Measurements from ENCODE around the gene LHFPL5.

Gene LHFPL5

DNA sequence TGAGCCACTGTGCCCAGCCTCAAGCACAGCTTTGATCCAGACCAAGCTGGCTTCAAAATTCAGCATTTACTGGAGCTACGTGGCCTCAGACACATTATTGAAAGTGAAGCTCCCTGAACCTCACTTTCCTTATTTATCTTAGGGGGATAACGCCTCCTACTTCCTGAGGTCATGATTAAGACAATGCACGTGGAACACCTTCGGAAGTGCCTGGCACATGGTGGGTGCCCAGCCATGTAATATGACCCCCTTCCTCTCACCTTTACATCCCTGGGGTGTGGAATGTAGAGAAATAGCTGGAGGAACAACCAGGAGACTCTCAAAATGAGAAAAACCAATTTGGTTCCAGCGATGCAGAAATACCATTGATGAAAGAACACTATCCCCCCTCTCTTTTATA, 6.4 kb upstream of the LHFPL5 start:
- no peak overlapping the region for H3K27ac ChIP-seq (ENCODE audit: low read length)
- no peaks in the 10 kb centered on the region for H3K4me1 ChIP-seq (ENCODE audit: low read length)
- no peaks in the 10 kb centered on the region for H3K79me2 ChIP-seq (ENCODE audit: low read length)
- H3K4me2 ChIP-seq (ENCODE audit: low read length): no peak overlapping the region
- no peaks in the 10 kb centered on the region for H3K27me3 ChIP-seq (ENCODE audit: low read depth, low read length)
- no peaks in the 10 kb centered on the region for H4K20me1 ChIP-seq (ENCODE audit: insufficient read depth, low read length)
- no peaks in the 10 kb centered on the region for H3K36me3 ChIP-seq (replicated peaks; ENCODE audit: low read depth, low read length)
- H3K4me3 ChIP-seq (ENCODE audit: low read length): no peak overlapping the region
- H3K9ac ChIP-seq (ENCODE audit: low read length): no peak overlapping the region
- no peaks in the 10 kb centered on the region for H3K9me3 ChIP-seq (ENCODE audit: insufficient read depth, low read length)
- TF ChIP-seq EZH2phosphoT487 (IDR thresholded peaks at IDR 0.05; ENCODE audit: low read depth): no peak
- no peak overlapping the region for H2AFZ ChIP-seq (ENCODE audit: low read depth, low read length)

DNA sequence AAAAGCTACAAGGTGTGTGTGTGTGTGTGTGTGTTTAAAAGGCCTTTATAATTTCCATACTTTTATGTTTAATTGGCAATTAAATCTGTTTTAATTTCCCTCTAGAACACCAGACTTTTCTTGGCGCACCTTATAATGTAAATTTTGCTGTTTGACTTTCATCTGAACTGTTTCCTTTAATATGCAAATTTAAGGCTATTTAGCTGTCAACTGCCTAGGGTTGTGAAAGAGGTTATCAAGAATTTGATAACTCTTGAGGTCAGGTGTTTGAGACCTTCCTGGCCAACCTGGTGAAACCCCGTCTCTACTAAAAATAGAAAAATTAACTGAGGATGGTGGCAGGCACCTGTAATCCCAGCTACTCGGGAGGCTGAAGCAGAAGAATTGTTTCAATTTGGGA, 4.0 kb upstream of the LHFPL5 start:
- Histone ChIP-seq H3K79me2 (ENCODE audit: low read length) (no peaks in the 10 kb centered on the region), H3K4me2 (ENCODE audit: low read length) (no peak overlapping the region), H3K4me1 (ENCODE audit: low read length) (no peaks in the 10 kb centered on the region), H3K27me3 (ENCODE audit: low read depth, low read length) (no peaks in the 10 kb centered on the region), H2AFZ (ENCODE audit: low read depth, low read length) (no peak overlapping the region), H3K27ac (ENCODE audit: low read length) (no peak overlapping the region), H4K20me1 (ENCODE audit: insufficient read depth, low read length) (no peaks in the 10 kb centered on the region), H3K9me3 (ENCODE audit: insufficient read depth, low read length) (no peaks in the 10 kb centered on the region), H3K9ac (ENCODE audit: low read length) (no peak overlapping the region), H3K36me3 (replicated peaks; ENCODE audit: low read depth, low read length) (no peaks in the 10 kb centered on the region), H3K4me3 (ENCODE audit: low read length) (no peak overlapping the region)
- no peak for TF ChIP-seq CTCF (IDR thresholded peaks at IDR 0.05; ENCODE audit: low read depth, low read length)
- TF ChIP-seq EZH2phosphoT487 (IDR thresholded peaks at IDR 0.05; ENCODE audit: low read depth): no peak

DNA sequence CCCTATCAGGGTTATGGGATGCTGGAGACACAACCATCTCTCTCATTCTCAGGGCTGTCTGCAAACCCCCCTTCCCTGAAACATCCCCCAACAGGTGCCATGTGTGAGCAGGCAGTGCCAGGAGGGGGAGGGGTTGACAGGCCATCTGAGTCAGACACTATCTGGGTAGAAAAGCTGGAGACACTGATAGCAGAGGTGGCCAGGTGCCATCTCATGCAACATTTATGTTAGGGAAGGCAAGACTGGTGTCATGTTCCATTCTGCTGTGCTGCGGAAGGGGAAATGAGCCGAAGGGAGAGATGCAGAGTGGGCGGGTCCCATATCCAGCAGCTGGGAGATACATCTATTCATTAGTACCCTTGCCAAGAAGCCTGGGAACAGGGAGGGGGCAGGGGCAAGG, 3.5 kb downstream of the LHFPL5 start:
- H3K4me1 ChIP-seq (ENCODE audit: low read length): peaks cover 5% of the 10 kb centered on the region; the same call in 1 of the 2 replicates
- H3K4me3 ChIP-seq (ENCODE audit: low read length): no peak overlapping the region
- H2AFZ ChIP-seq (ENCODE audit: low read depth, low read length): no peak overlapping the region
- H4K20me1 ChIP-seq (ENCODE audit: insufficient read depth, low read length): no peaks in the 10 kb centered on the region
- no peak overlapping the region for H3K27ac ChIP-seq (ENCODE audit: low read length)
- no peaks in the 10 kb centered on the region for H3K9me3 ChIP-seq (ENCODE audit: insufficient read depth, low read length)
- no peak for TF ChIP-seq EZH2phosphoT487 (IDR thresholded peaks at IDR 0.05; ENCODE audit: low read depth)
- no peak for TF ChIP-seq CTCF (IDR thresholded peaks at IDR 0.05; ENCODE audit: low read depth, low read length)
- no peak overlapping the region for H3K9ac ChIP-seq (ENCODE audit: low read length)
- 0 out of 2 replicates have a peak, but pooled peaks cover 2% of the 10 kb centered on the region for H3K27me3 ChIP-seq (ENCODE audit: low read depth, low read length)
- no peaks in the 10 kb centered on the region for H3K79me2 ChIP-seq (ENCODE audit: low read length)
- H3K36me3 ChIP-seq (replicated peaks; ENCODE audit: low read depth, low read length): no peaks in the 10 kb centered on the region
- no peak overlapping the region for H3K4me2 ChIP-seq (ENCODE audit: low read length)

GRCh38 chr6:35809809-35810208, 4.7 kb downstream of the LHFPL5 start:
- Histone ChIP-seq H3K4me3 (ENCODE audit: low read length) (no peak overlapping the region), H3K27me3 (ENCODE audit: low read depth, low read length) (0 out of 2 replicates have a peak, but pooled peaks cover 2% of the 10 kb centered on the region), H3K9ac (ENCODE audit: low read length) (no peak overlapping the region), H3K36me3 (replicated peaks; ENCODE audit: low read depth, low read length) (no peaks in the 10 kb centered on the region), H3K79me2 (ENCODE audit: low read length) (no peaks in the 10 kb centered on the region), H3K27ac (ENCODE audit: low read length) (no peak overlapping the region), H4K20me1 (ENCODE audit: insufficient read depth, low read length) (no peaks in the 10 kb centered on the region), H3K4me1 (ENCODE audit: low read length) (peaks cover 5% of the 10 kb centered on the region; the same call in 1 of the 2 replicates), H3K4me2 (ENCODE audit: low read length) (no peak overlapping the region), H3K9me3 (ENCODE audit: insufficient read depth, low read length) (no peaks in the 10 kb centered on the region), H2AFZ (ENCODE audit: low read depth, low read length) (no peak overlapping the region)
- TF ChIP-seq CTCF (IDR thresholded peaks at IDR 0.05; ENCODE audit: low read depth, low read length) (no peak), EZH2phosphoT487 (IDR thresholded peaks at IDR 0.05; ENCODE audit: low read depth) (no peak)
